A549 (cell line): Measurements from ENCODE around the gene MAGI2.

Source experiments
- CBX2 ChIP-seq: fragments of 200-600 bp; sonication (generic); IDR thresholded peaks from 2 replicates; pipeline ENCODE4 v1.6.1; 2016; ENCODE audit warnings: low read depth, mild to moderate bottlenecking, borderline replicate concordance
- CTCF ChIP-seq: fragments of >200 bp; sonication (Bioruptor Twin); formaldehyde crosslinking; IDR thresholded peaks from 3 replicates; pipeline ENCODE4 v1.5.1; 2016

- no peak for TF ChIP-seq CBX2
- no peak for TF ChIP-seq CTCF
Observed at GRCh38 chr7:78197447-78197846, 1256.0 kb downstream of the MAGI2 start.
